ENCODE results near the gene TFB1M.
"Not testable (repeated sequence)": the region's sequence is repeated elsewhere in the genome, so short reads cannot be mapped to it uniquely, and the experiment has no call there.

Gene TFB1M

DNA sequence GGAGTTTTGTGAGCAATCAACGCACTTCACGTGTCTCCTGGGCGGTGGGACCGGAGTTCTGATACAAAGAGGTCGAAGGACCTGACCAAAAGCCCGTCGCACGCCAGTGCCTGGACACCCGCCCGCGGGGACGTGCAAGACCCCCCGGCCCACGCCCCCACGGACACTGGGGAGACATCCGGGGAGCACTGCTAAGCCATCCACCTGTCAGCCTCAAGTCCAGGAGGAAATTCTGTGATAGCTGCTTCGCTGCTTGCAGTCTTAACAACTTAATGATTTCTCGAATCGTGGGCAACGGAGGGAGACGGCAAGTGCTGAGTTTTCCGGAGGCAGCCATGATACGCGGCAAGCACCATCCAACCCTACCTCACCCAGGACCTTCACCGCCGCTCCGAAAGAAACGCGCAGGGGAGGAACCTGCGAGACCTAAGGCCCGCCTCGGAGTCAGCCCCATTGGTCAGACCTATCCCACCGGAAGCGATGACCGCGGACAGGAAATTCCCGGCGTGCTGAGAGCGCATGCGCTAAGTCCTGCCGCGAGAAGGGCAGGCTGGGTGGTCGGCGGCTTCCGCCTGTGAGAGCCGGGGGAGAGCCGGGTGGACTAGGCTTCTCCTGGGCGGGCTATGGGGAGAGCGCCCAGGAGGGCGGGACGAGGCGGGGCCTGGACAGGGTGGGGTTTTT is at the start of gene TFB1M:
Gene TFB1M, minus strand, starts transcription at position 393 of the 681 bp plus-strand sequence. Its CDS starts 56 bp downstream, at position 337.
- peak; percentile 96 for DNase-seq

DNA sequence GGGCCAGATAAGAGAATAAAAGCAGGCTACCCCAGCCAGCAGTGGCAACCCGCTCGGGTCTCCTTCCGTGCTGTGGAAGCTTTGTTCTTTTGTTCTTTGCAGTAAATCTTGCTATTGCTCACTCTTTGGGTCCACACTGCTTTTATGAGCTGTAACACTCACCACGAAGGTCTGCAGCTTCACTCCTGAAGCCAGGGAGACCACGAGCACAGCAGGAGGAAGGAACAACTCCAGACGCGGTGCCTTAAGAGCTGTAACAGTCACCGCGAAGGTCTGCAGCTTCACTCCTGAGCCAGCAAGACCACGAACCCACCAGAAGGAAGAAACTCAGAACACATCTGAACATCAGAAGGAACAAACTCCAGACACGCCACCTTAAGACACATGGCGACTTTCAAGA is 49.7 kb upstream of the TFB1M start:
- DNase-seq: not testable (repeated sequence)

DNA sequence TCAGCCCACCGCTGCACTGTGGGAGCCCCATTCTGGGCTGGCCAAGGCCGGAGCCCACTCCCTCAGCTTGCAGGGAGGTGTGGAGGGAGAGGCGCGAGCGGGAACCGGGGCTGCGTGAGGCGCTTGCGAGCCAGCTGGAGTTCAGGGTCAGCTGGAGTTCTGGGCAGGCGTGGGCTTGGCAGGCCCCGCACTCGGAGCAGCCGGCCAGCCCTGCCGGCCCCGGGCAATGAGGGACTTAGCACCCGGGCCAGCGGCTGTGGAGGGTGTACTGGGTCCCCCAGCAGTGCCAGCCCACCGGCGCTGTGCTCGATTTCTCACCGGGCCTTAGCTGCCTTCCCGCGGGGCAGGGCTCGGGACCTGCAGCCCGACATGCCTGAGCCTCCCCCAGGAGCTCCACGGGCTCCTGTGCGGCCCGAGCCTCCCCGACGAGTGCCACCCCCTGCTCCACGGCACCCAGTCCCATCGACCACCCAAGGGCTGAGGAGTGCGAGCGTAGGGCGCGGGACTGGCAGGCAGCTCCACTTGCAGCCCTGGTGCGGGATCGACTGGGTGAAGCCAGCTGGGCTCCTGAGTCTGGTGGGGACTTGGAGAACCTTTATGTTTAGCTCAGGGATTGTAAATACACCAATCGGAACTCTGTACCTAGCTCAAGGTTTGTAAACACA is 48.8 kb upstream of the TFB1M start:
- not testable (repeated sequence) for DNase-seq

DNA sequence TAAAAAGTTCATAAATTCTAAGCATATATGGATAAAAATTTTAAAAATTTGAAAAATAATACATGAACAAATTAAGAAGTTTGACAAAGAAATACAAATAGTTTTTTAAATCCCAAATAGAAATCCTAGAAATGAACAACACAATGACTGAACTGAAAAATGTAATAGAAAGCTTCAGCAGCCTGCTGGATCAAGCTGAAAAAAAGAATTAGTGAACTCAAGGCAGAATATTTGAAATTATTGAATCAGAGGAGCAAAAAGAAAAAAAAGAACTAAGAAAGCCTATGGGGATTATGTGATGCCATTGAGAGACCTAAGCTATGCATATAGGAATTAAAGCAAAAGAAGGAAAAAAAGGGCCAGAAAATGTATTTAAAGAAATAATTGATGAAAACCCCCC is 39.9 kb upstream of the TFB1M start:
- DNase-seq: no peak

- no peak for DNase-seq
Observed at GRCh38 chr6:155352811-155353210, 38.5 kb upstream of the TFB1M start.

DNA sequence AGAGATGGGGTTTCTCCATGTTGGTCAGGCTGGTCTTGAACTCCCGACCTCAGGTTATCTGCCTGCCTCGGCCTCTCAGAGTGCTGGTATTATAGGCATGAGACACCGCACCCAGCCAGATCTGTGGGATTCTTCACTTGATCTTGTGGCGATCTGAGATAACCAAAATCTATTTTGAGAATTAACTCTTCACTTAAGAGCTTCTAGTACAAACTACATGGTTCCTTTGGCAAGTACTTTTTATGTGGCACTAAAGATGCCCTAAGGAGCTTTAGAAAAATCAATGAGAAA is 37.8 kb upstream of the TFB1M start:
- DNase-seq: no peak

DNA sequence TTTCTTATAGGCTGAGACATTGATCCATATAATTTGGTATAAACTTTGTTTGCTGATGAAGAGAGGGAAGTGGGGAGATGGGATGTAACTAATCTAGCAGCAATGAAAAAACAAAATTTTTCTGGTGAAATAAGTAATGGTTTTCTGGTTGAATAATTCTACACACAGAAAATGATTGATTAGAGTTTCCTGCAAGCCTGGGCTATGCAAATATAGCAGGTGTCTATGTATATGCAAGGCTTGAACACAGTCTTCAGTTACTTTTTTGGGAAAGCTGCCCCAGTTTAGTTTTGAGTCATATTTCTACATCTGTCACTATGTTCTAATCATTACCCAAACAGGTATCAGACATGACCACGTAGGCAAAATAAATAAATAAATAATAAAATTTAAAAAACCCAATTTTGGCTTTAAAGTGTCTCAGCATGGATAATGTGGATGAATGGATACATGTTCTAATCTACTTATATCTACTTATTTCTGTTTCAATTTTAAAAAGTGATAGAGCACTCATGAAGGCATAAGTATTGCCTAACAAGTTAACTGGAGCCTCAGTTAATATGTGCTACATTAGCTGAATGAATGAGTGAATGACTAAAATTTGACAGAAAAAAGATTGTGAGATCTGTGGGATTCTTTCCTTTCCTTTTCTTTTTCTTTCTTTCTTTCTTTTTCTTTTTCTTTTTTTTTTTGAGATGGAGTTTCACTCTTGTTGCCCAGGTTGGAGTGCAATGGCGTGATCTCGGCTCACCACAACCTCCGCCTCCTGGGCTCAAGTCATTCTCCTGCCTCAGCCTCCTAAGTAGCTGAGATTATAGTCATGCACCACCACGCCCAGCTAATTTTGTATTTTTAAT is 37.2 kb upstream of the TFB1M start:
- no peak for DNase-seq

DNA sequence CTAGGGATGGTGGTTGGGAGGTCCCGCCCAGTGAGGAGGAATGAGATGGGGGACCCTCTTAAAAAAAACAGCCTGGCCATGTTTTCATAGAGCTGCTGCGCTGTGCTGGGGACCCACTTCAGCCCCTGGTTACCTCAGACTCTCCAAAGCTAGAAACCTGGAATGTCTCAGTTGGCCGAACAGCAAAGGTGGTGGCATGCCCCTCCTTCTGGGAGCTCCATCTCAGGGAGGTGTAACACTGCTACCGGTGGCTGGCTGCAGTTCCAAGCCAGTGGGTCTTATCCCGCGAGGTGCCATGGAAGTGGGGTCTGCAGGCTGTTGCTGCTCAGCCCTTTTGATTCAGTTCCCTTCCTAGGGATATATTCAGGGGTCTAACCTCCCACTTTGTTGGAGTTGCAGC is 35.7 kb upstream of the TFB1M start:
- no peak for DNase-seq

DNA sequence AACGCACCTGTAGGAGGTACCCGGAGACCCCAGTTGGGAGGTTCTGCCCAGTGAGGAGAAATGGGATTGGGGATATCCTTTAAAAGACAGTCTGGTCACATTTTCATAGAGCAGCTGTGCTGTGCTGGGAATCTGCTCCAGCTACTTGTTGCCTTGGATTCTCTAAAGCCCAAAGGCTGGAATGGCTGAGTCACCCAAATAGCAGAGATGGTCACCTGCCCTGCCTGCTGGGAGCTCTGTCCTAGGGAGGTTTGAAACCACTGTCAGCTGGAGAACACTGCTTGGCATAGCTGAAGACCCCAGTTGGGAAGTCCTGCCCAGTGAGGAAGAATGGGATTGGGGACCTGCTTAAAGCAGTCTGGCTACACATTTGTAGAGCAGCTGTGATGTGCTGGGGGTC is 34.8 kb upstream of the TFB1M start:
- DNase-seq: no peak

DNA sequence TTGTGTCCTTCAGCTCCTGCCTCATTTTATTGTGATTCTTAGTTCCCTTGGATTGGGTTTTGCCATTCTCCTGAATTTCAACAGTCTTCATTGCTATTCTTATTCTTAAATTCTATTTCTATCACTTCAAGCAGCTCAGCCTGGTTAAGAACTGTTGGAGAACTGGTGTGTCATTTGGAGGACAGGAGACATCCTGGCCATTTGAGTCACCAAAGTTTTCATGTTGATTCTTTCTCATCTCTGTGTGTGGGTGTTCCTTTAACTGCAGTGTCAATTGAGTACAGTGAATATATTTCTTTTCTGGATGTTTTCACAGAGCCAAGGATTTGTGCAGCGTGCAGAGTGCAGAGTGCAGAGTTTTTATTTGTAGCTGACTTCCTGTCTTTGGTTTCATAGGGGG is 33.5 kb upstream of the TFB1M start:
- DNase-seq: no peak

- DNase-seq: no peak
Observed at GRCh38 chr6:155346957-155347356, 32.7 kb upstream of the TFB1M start.

GRCh38 chr6:155344341-155345006 is 30.2 kb upstream of the TFB1M start:
- DNase-seq: no peak

GRCh38 chr6:155341130-155341828 is 27.0 kb upstream of the TFB1M start:
- DNase-seq: no peak

- no peak for DNase-seq
Observed at GRCh38 chr6:155340464-155341129, 26.3 kb upstream of the TFB1M start.

- DNase-seq: not testable (repeated sequence)
Observed at GRCh38 chr6:155339929-155340328, 25.6 kb upstream of the TFB1M start.

- DNase-seq: not testable (repeated sequence)
Observed at GRCh38 chr6:155338237-155338636, 24.0 kb upstream of the TFB1M start.

DNA sequence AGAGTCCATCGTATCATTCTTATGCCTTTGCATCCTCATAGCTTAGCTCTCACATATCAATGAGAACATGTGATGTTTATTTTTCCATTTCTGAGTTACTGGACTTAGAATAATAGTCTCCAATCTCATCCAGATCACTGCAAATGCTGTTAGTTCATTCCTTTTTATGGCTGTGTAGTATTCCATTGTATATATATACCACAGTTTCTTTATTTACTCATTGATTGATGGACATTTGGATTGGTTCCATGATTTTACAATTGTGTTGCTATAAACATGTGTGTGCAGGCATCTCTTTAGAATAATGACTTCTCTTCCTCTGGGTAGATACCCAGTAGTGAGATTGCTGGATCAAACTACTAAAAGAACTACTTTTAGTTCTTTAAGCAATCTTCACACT is 21.0 kb upstream of the TFB1M start:
- no peak for DNase-seq

- not testable (repeated sequence) for DNase-seq
Observed at GRCh38 chr6:155334073-155334472, 19.8 kb upstream of the TFB1M start.

DNA sequence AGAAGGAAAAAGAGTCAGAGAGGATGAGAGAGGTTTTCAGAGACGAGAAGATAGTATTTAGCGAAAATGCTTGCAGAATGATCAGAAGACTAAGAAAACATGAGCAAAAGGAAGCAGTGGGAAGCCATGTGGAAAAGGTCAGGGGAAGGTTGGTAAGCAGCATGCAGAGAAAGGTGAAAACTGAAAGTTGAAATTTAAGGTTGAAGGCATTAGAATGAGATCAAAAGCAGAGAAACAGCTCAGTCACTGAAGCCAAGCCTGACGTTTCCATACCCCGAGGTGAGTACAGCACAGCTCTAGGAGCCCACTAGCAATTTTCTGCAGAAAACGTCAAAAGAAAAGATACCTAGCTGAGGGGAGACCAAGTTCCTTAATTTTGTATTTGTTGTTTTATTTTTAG is 19.1 kb upstream of the TFB1M start:
- DNase-seq: no peak

GRCh38 chr6:155330922-155331321 is 16.6 kb upstream of the TFB1M start:
- DNase-seq: no peak

GRCh38 chr6:155330133-155330734 is 15.9 kb upstream of the TFB1M start:
- no peak for DNase-seq
